K562 (cell line): Measurements from ENCODE around the gene PLCB4. TPM values are rescaled to one million over a fixed set of nuclear protein-coding genes. Genes with fewer than 3 reads are reported as not detected.

ENCODE experiments used
- CEBPB ChIP-seq: fragments of 450-650 bp; IDR thresholded peaks from 2 replicates; pipeline ENCODE4 v1.6.1; 2016; ENCODE audit warnings: missing genetic modification characterization, missing compliant biosample characterization
- CEBPG ChIP-seq, 3 experiments: fragments of 200-800 bp in 1 of 3; sonication (Bioruptor generic) in 1 of 3; sonication (generic) in 1 of 3; formaldehyde crosslinking in 1 of 3; IDR thresholded peaks in 2 of 3; conservative IDR thresholded peaks in 1 of 3; 2 replicates each; pipeline versions ENCODE4 v1.6.1 to v1.8.0; 2016 to 2022; ENCODE audit warnings: missing compliant biosample characterization in 2 of 3, missing genetic modification characterization in 2 of 3, mild to moderate bottlenecking in 1 of 3, missing genetic modification reagents in 1 of 3
- JUND ChIP-seq, 2 experiments: IDR thresholded peaks; 2 replicates in 1 of 2; 3 replicates in 1 of 2; pipeline ENCODE4 v1.6.1; 2011; ENCODE audit warnings: borderline replicate concordance in 2 of 2, low read depth in 2 of 2, low read length in 2 of 2, improper control_type of control experiment in 1 of 2, missing biosample characterization in 1 of 2, missing genetic modification characterization in 1 of 2, missing genetic modification reagents in 1 of 2
- MGA ChIP-seq: fragments of 450-650 bp; IDR thresholded peaks from 2 replicates; pipeline ENCODE4 v1.6.1; 2016; ENCODE audit warnings: mild to moderate bottlenecking, moderate library complexity
- TEAD2 ChIP-seq: fragments of 450-650 bp; IDR thresholded peaks from 2 replicates; pipeline ENCODE4 v1.6.1; 2016; ENCODE audit warnings: missing genetic modification characterization, control low read depth, missing compliant biosample characterization
- ZBED1 ChIP-seq: IDR thresholded peaks from 2 replicates; pipeline ENCODE4 v1.6.1; 2014
- ZNF408 ChIP-seq: fragments of 250-450 bp; sonication (Bioruptor Pico); IDR thresholded peaks from 2 replicates; pipeline ENCODE4 v1.4.0; 2020; ENCODE audit warnings: low read depth, mild to moderate bottlenecking, moderate library complexity
- ZNF830 ChIP-seq: fragments of 250-450 bp; sonication (Bioruptor Pico); IDR thresholded peaks from 2 replicates; pipeline ENCODE4 v1.5.0; 2021; ENCODE audit warnings: mild to moderate bottlenecking
- polyA plus RNA-seq, 8 experiments: library from polyadenylated mRNA; depleted of rRNA in 4 of 8; stranded (reverse) in 5 of 8; unstranded in 3 of 8; fragments of >200 nt; fragmentation: Nextera tagmentation in 2 of 8; fragmentation: Illumina TruSeq in 1 of 8; extraction: Ambion mirVana in 2 of 8; extraction: Trizol in 1 of 8; gene quantifications; 2 replicates each; pipeline versions ENCODE4 v1.2.1 to v1.2.3, GENCODE V29; 2011 to 2014; ENCODE audit warnings: inconsistent platforms in 1 of 8, missing spikeins in 1 of 8
- total RNA-seq, 7 experiments: library from RNA; depleted of rRNA in 6 of 7; stranded (reverse); fragments of >200 nt in 6 of 7; fragmentation: Illumina TruSeq in 2 of 7; extraction: Trizol in 2 of 7; gene quantifications; 2 replicates each; pipeline versions ENCODE4 v1.2.1 to v1.2.3, GENCODE V29; 2011 to 2021; ENCODE audit warnings: low replicate concordance in 1 of 7
- TF ChIP-seq, protein P1 (sequence below): fragments of 450-650 bp; formaldehyde crosslinking; IDR thresholded peaks from 2 replicates; pipeline ENCODE4 v1.4.0; 2020; ENCODE audit warnings: mild to moderate bottlenecking, moderate library complexity

Gene PLCB4
- total and polyA plus RNA-seq, 9 of the 15 experiments (the other 6 are each of a cell fraction or from before 2014, with no cell fraction given), result 0.20 to 2.9 (median 0.52) TPM

DNA sequence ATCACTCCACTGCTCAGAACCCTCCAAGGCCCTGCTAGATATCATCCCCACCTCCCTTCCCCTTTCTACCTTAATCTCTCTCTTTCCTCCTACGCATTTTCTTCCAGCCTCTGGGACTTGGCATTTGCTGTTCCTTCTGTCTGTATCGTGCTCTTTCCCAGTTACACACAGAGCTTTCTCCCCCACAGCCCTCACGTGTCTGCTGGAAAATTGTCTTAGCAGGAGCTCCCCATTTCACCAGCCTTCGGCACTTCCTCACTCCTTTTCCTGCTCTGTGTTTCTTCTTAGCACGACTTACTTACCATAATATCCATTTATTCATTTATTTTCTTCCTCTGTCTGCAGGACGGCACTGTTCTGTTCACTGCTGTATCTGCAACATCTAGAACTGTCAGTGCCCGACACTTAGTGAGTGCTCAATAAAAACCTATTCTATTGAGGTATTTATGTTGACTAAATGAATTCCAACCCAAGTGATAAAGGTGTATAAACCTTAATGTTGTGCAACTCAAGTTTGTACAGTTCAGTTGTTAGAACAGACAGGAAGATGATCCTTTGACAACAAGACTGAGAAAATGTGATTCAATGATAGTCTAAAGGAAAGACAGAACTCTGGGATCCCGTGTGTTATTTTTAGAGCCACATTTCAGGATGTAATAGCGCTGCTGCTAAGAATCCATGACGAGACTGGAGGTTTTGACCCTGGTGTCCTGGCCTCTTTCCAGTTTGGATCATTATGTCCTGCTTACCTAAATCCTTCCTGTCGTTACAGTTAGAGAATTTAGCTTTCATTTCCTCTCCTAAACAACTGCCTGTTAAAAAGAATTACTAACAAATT is 275.4 kb downstream of the PLCB4 start (continued):
- no peak for TF ChIP-seq MGA
- no peak for TF ChIP-seq ZBED1
- no peak for TF ChIP-seq CEBPG (CRISPR knock-in tag; IDR thresholded peaks at IDR 0.05)
- no peak for TF ChIP-seq CEBPG (tag; conservative IDR thresholded peaks at IDR 0.05 in 1 of 2, IDR thresholded peaks at IDR 0.05 in 1 of 2)
- no peak for TF ChIP-seq ZNF408 (CRISPR knock-in tag)
- no peak for TF ChIP-seq ZNF830
- no peak for TF ChIP-seq CEBPB
- TF ChIP-seq, protein P1, sequence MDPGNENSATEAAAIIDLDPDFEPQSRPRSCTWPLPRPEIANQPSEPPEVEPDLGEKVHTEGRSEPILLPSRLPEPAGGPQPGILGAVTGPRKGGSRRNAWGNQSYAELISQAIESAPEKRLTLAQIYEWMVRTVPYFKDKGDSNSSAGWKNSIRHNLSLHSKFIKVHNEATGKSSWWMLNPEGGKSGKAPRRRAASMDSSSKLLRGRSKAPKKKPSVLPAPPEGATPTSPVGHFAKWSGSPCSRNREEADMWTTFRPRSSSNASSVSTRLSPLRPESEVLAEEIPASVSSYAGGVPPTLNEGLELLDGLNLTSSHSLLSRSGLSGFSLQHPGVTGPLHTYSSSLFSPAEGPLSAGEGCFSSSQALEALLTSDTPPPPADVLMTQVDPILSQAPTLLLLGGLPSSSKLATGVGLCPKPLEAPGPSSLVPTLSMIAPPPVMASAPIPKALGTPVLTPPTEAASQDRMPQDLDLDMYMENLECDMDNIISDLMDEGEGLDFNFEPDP, result no peak
- no peak for TF ChIP-seq JUND (IDR thresholded peaks at IDR 0.05; ENCODE audit: borderline replicate concordance, low read depth, low read length)
- TF ChIP-seq JUND (tag; IDR thresholded peaks at IDR 0.05; ENCODE audit: borderline replicate concordance, low read depth, low read length), result no peak
- TF ChIP-seq TEAD2 (tag), result no peak
